ES-I3 (cell line): ENCODE results near the gene LY9.

Experiments
- H3K36me3 ChIP-seq: 2 replicates; pipeline ENCODE4 v1.6.1; 2013; ENCODE audit warnings: mild to moderate bottlenecking, low read length, control low read depth, moderate library complexity; ENCODE audit not compliant: insufficient read depth
- H3K4me1 ChIP-seq: 2 replicates; pipeline ENCODE4 v1.6.1; 2013; ENCODE audit warnings: mild to moderate bottlenecking, control low read depth, low read length; ENCODE audit not compliant: insufficient read depth
- H3K9ac ChIP-seq: 2 replicates; pipeline ENCODE4 v1.6.1; 2013; ENCODE audit warnings: low read depth, mild to moderate bottlenecking, low read length, moderate library complexity
- H3K9me3 ChIP-seq: 2 replicates; pipeline ENCODE4 v1.6.1; 2013; ENCODE audit warnings: mild to moderate bottlenecking, low read length, moderate library complexity; ENCODE audit not compliant: control insufficient read depth, insufficient read depth

LY9 gene

DNA sequence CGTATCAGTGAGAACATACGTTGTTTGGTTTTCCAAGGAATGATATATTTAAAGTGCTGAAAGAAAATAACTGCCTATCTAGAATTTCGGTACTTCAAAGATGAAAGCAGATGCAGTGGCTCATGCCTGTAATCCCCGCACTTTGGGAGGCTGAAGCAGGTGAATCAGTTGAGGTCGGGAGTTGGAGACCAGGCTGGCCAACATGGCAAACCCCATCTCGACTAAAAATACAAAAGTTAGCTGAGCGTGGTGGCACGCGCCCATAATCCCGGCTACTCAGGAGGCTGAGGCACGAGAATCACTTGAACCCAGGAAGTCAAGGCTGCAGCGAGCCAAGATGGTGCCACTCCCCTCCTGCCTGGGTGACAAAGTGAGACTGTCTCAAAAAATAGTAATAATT, 50.3 kb downstream of the LY9 start:
- H3K9ac ChIP-seq: no peak overlapping the region
- no peaks in the 10 kb centered on the region for H3K9me3 ChIP-seq
- no peaks in the 10 kb centered on the region for H3K36me3 ChIP-seq
- no peaks in the 10 kb centered on the region for H3K4me1 ChIP-seq

DNA sequence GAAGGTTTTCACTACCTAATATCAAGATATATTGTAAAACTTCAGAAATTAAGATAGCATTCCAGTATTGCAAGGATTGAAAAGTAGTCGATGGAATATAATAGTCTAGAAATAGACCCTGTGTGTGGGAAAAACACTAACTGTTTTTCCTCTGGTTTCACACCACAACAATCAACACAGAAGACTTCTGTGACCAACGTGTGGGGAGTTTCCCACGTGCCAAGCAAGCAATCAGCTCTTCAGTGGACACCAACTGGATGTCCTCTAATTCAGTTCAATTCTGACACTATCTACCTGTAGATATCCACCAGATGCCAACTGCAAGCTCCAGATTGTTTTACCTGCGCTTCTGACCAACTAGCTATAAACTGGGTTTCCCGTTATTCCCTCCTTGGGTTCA, 54.6 kb downstream of the LY9 start:
- Histone ChIP-seq H3K9ac (no peak overlapping the region), H3K36me3 (no peaks in the 10 kb centered on the region), H3K4me1 (no peaks in the 10 kb centered on the region), H3K9me3 (no peaks in the 10 kb centered on the region)

DNA sequence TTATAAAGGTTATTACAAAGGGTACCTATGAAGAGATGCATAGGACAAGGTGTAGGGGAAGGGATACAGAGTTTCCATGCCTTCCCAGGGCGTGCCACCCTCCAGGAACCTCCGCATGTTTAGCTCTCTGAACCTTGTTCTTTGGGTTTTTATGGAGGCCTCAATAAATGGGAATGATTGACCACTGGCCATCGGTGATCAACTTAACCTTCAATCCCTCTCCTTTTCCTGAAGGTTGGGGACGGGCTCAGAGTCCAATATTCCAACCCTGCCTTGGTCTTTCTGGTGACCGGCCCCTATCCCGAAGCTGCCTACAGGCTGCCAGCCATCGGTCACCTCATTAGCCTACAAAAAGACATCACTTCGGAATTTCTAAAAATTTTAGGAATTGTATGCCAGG, 55.0 kb downstream of the LY9 start:
- Histone ChIP-seq H3K9ac (no peak overlapping the region), H3K4me1 (no peaks in the 10 kb centered on the region), H3K9me3 (no peaks in the 10 kb centered on the region), H3K36me3 (no peaks in the 10 kb centered on the region)

DNA sequence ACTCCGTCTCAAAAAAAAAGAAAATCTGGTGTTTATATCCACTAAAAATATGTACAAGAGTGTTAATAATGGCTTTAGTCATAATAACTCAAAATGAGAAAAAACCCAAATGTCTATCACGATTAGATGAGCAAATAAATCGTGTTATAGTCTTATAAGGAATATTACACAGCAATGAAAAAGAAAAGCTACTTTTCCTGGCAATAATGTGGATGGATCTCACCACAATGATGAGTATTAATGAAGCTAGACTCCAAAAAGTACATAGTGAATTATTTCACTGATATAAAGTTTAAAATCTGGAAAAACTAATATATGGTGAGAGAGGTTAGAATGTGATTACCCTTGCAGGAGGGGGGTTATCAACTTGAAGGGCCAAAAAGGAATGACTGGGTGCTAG, 57.0 kb downstream of the LY9 start:
- Histone ChIP-seq H3K9me3 (no peaks in the 10 kb centered on the region), H3K4me1 (no peaks in the 10 kb centered on the region), H3K9ac (no peak overlapping the region)

DNA sequence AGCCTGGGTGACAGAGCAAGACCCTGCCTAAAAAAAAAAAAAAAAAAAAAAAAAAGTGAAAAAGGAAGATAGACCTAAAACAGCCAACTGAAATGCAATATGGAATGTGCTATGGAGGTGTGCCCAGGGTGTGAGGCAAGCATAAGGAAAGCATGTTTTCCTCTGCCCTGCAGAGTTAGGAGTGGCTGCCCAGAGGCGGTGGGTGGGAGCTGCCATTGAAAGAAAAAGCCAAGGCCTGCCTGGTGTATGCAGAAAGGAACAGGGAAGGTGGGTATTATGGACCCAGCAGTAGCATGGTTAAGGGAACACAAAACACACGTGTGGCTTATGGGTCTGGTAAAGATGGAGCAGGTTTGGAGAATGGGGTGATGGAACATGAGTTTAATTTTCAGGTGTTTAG, 57.8 kb downstream of the LY9 start:
- no peak overlapping the region for H3K9ac ChIP-seq
- no peaks in the 10 kb centered on the region for H3K36me3 ChIP-seq
- H3K4me1 ChIP-seq: no peaks in the 10 kb centered on the region
- H3K9me3 ChIP-seq: no peaks in the 10 kb centered on the region

More for the DNA sequence above, 57.0 kb downstream of the LY9 start:
- H3K36me3 ChIP-seq: no peaks in the 10 kb centered on the region

DNA sequence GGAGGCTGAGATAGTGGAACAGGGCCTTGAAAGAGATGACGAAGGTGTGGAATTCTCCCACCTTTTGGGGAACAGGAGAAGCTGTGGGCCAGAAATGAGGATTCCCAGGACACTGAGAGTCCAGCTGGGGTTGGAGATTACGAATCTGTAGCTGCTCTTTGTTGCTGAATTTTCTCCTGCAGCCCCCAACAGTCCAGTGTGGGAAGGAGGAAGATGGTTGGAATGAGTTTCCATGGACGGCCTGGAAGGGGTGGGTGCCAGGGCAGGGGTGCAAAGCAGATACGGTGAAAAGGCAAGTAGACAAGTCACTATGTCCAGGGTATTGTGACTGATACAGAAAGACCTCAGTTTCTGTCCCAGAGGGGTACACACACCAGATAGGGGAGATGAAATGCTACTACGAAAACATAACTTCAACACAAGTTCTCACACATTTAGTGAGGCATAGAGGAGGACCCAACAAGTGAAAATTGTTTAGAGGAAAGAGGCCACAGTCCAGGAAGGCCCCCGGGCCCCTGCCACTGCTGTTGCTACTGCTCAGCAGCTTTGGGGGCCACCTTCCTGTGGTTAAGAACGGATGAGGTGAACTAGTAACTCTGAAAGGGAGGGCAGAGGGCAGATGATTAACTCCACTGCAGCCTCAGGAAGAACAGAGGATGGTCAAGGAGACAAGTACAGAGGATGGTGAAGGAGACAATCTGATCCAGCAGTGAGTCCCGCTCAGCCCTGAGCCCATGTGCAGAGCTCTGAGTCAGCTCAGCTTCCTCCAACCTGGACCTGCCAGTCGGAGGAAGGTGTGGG, 59.4 kb downstream of the LY9 start:
- Histone ChIP-seq H3K36me3 (no peaks in the 10 kb centered on the region), H3K9ac (no peak overlapping the region), H3K9me3 (no peaks in the 10 kb centered on the region), H3K4me1 (no peaks in the 10 kb centered on the region)

DNA sequence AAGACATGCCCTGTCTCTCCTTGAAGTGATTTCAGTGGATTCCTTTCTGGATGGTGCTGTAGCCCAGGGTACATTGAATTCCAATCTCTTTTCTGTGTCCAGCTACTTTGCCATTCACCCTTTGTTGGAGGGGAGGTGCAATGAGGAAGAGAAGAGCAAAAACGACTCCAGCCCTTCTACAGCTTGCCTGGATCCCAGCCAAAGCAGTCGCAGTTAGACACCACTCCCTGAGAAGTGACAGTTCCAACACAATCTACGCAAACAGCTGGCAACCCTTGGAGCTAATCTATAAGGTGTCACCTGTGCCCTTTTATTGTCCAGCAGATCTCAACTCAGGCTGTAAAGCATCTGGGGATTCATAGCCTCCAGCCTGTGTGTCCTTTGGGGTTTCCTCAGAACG, 62.1 kb downstream of the LY9 start:
- Histone ChIP-seq H3K9me3 (no peaks in the 10 kb centered on the region), H3K9ac (no peak overlapping the region), H3K36me3 (no peaks in the 10 kb centered on the region), H3K4me1 (no peaks in the 10 kb centered on the region)

DNA sequence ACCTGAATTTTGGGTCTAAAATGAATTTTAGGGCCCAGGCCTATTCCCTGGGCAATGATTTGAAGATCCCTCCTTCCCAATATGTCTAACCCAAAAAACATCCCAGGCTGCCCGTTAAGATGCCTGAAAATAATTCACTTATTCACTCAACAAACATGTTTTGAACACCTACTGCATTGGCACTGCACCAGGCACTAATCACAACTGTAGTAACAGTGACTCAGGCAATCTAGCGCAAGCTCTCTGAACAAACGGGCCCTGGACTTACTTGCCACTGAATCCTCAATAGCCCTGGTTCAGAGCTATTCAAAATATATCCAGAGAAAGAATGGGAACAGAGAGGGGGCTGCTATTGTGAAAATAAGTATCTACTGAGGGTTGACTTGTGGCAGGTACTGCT, 62.5 kb downstream of the LY9 start:
- no peaks in the 10 kb centered on the region for H3K4me1 ChIP-seq

DNA sequence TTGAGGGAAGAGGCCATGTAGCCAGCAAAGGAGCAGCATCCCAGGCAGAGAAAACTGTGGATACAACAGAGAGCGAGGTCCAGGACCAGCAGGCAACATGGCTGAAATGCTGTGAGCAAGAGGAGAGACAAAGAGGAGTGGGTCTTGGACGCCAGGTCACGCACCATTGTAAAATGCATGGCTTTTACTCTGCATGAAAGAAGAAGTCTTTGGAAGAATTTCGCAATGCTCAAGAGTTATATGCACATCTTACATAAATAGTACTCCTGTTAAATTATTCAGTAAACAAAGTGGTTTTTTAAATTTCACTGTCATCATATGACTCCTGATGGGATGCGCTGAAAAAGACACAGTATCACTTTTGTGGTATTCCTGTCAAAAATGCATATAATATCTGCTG, 63.2 kb downstream of the LY9 start:
- H3K9ac ChIP-seq: no peak overlapping the region
- H3K9me3 ChIP-seq: no peaks in the 10 kb centered on the region
- no peaks in the 10 kb centered on the region for H3K4me1 ChIP-seq

More for the DNA sequence above, 62.5 kb downstream of the LY9 start:
- Histone ChIP-seq H3K9ac (no peak overlapping the region), H3K9me3 (no peaks in the 10 kb centered on the region), H3K36me3 (no peaks in the 10 kb centered on the region)

DNA sequence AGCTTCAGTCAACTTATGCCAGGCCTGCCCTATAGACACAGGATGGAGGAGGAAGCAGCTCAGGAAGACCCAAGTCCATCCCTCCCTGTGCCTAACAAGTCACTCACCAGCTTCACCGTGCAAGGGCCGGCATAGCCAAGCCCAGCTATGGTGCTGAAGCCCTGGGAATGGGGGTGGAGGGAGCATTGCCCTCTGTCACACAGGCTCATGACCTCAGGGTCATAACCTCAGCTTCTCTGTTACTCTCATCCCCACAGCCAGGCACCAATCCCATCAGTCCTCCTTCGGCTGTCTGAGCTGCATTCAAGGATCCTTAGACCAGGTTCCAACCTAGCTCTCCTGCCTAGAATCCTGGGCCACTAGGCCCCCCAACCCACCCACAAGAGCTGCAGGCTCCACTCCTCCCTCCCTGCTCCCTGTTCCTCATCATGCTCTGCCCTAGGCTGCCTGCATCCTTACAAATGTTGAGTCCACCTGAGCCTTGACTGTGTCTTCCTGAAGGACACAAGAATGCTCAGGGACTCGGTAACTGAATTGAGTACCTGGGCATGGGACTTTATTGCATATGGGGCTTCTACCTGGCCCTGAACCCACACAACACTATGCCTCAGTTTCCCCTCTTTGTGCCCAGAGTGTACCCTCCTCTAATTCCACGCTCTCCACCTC, 65.0 kb downstream of the LY9 start:
- Histone ChIP-seq H3K9me3 (no peaks in the 10 kb centered on the region), H3K9ac (no peak overlapping the region), H3K4me1 (no peaks in the 10 kb centered on the region), H3K36me3 (no peaks in the 10 kb centered on the region)

More for the DNA sequence above, 63.2 kb downstream of the LY9 start:
- no peaks in the 10 kb centered on the region for H3K36me3 ChIP-seq

DNA sequence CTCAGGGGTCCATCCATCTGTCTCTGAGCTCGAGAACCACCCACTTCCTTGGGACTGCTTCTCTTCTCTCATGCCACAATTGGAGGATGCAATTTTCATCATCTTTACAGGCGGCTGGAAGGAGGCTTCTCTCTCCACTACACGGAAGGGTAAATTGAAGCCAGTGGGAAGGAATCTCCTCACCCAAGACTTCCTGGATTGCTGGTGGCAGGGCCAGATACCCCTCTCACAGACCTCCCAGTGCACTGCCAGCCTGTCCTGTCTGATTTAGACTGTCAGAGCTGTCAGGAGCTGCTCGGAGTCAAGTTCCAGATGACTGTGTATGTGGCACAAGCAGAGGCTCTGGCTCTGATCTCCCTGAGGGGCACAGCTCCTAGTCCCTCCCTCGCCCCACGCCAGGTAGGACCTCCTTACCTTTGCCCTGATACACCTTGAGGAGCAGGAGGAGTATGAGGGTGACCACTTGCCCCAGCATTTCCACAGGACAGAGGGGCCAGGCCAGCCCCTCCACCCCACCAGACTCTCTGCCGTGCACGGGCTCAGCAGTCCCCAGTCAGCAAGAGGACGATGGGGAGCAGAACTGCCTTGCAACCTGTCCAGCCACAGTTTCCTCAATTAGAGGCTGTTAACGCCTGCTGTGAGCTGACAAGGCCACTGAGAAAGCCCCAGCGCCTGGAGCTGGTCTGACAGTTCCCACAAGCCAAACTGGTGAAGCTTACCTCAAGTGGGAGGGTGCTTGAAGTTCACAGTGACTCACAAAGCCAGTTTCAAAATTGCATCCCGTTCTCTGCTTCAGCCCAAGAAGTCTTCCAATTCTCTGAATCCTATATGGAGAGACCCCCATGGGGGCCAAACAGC, 66.5 kb downstream of the LY9 start, which contains the start of gene CD244:
CD244 (minus strand) TSS at position 685 of the 858 bp plus-strand sequence; CDS start at position 475, 210 bp downstream.
- no peaks in the 10 kb centered on the region for H3K9me3 ChIP-seq
- no peaks in the 10 kb centered on the region for H3K36me3 ChIP-seq
- no peaks in the 10 kb centered on the region for H3K4me1 ChIP-seq
- no peak within 1 kb of the TSS for H3K9ac ChIP-seq

DNA sequence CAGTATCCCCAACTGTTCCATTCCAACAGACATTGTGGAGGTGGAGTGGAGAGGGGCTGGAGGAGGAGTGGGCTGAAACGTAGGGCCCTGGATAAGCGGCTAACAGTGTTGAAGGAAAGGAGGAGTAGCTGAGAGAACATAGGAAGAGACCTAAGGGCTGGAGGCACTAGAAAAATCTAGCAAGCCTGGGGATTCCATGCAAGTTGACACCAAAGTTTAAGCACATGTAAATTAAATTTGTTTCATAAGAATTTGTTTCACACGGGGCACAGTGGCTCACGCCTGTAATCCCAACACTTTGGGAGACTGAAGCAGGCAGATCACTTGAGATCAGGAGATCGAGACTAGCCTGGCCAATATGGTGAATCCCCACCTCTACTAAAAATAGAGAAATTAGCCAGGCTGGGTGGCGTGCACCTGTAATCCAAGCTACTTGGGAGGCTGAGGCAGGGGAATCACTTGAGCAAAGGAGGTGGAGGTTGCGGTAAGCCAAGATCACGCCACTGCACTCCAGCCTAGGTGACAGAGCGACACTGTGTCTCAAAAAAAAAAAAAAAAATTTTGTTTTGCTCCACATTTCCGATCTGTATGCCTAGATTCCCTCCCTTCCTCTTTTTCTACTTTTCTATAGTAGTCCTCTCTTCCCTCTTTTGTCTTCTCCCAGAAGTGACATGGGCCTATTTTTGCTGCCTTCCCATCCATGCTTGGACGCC, 67.2 kb downstream of the LY9 start:
- Histone ChIP-seq H3K4me1 (no peaks in the 10 kb centered on the region), H3K9me3 (no peaks in the 10 kb centered on the region)

DNA sequence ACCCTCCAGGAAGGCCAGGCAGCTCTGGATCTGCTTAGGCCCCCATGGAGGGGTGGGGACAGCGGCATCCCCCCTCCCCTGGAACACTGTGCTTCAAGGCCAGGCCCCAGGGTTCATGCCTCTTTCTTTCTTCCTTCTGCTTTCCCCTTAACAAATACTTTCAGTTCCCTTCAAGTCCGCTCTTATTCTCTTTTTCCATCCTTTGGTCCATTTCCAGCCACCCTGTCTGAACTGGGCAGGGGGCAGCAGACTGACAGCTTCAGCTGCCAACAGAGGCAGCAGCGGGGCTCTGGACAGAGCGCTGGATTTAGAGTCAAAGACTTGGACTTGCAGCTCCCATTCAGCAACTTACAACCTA, 67.8 kb downstream of the LY9 start:
- H3K9ac ChIP-seq: no peak overlapping the region
- no peaks in the 10 kb centered on the region for H3K36me3 ChIP-seq
- H3K4me1 ChIP-seq: no peaks in the 10 kb centered on the region
- H3K9me3 ChIP-seq: no peaks in the 10 kb centered on the region

More for the DNA sequence above, 67.2 kb downstream of the LY9 start:
- Histone ChIP-seq H3K9ac (no peak overlapping the region), H3K36me3 (no peaks in the 10 kb centered on the region)

DNA sequence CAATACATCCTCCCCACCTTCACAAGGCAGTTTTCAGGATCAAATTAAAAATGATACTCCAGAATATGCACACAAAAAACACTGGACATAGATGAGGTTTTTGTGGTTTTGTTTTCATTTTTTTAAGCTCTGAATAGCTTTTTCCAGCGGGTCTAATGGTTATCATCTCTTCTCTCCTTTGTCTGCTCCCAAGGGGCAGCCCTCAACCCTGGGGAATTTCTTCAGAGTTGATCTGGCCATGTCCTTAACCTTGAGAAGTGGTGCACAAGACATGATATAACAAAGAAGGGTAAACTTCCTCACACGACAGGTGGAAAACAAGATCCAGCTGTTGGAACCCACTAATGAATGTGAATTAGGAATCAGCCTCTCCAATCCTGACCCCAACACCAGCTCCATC, 68.2 kb downstream of the LY9 start:
- H3K4me1 ChIP-seq: no peaks in the 10 kb centered on the region
- H3K9me3 ChIP-seq: no peaks in the 10 kb centered on the region
- H3K36me3 ChIP-seq: no peaks in the 10 kb centered on the region
- H3K9ac ChIP-seq: no peak overlapping the region
